Lower leg skin (tissue), 4 donors: ENCODE measurements around the gene UBAC2. TPM values are rescaled to one million over a fixed set of nuclear protein-coding genes. Genes with fewer than 3 reads are reported as not detected.

Experiments used
- DNase-seq, 2 donors: peaks; one replicate each; pipeline ENCODE4 v3.0.0-alpha.2; 2019; ENCODE audit warnings: low spot score in 2 of 2
- H3K4me3 ChIP-seq: fragments of 200-600 bp; sonication (generic); 2 replicates; pipeline ENCODE4 v1.5.1; 2017; ENCODE audit warnings: mild to moderate bottlenecking, low read depth; ENCODE audit not compliant: poor library complexity, severe bottlenecking
- CTCF ChIP-seq, 3 donors: fragments of 450-650 bp; IDR thresholded peaks; one replicate each; pipeline ENCODE4 v1.5.1; 2016; ENCODE audit warnings: antibody characterized with exemption in 3 of 3, mild to moderate bottlenecking in 3 of 3, moderate library complexity in 2 of 3
- POLR2A ChIP-seq, 2 donors: fragments of 450-650 bp; IDR thresholded peaks; one replicate each; pipeline ENCODE4 v1.6.1; 2016 to 2017; ENCODE audit warnings: antibody characterized with exemption in 2 of 2, mild to moderate bottlenecking in 1 of 2, moderate library complexity in 1 of 2
- WGBS, 2 donors: methylation state at CpG; one replicate each; pipeline ENCODE4 v1.1.5; 2018; 5-methylcytosine and 5-hydroxymethylcytosine counted together
- intact Hi-C: fragments of 100-400 bp; cut with DNase I; formaldehyde crosslinking; loops from one replicate; pipeline ENCODE4 v1.15.0; 2023; ENCODE audit warnings: low total_unique reads
- total RNA-seq, 4 donors: library from RNA; depleted of rRNA; stranded (reverse); fragments of >200 nt; gene quantifications; one replicate each; pipeline ENCODE4 v1.1.0, GENCODE V29; 2016

The UBAC2 gene
- total RNA-seq, 4 donors from 2014 or later = 94.8 to 125 (median 106) TPM

GRCh38 chr13:99419591-99420243 lies 219.1 kb downstream of the UBAC2 start:
- 88 to 90% methylated on average over 8 of the region's 8 CpGs for WGBS, 2 donors
- intact Hi-C loops = no loop called here
- H3K4me3 ChIP-seq = no peak overlapping the region
- TF ChIP-seq POLR2A (IDR thresholded peaks at IDR 0.05) (no peak), CTCF (IDR thresholded peaks at IDR 0.05) (no peak)
- DNase-seq = peak in 1 of 2 donors; percentile 80

GRCh38 chr13:99421271-99421670 lies 220.6 kb downstream of the UBAC2 start:
- 86 to 93% methylated on average over 10 of the region's 10 CpGs for WGBS, 2 donors
- no peak for TF ChIP-seq POLR2A (IDR thresholded peaks at IDR 0.05)
- TF ChIP-seq CTCF (IDR thresholded peaks at IDR 0.05) = no peak
- peak in 1 of 2 donors; percentile 61 for DNase-seq
- H3K4me3 ChIP-seq = no peak overlapping the region
- intact Hi-C loops = no loop called here

DNA sequence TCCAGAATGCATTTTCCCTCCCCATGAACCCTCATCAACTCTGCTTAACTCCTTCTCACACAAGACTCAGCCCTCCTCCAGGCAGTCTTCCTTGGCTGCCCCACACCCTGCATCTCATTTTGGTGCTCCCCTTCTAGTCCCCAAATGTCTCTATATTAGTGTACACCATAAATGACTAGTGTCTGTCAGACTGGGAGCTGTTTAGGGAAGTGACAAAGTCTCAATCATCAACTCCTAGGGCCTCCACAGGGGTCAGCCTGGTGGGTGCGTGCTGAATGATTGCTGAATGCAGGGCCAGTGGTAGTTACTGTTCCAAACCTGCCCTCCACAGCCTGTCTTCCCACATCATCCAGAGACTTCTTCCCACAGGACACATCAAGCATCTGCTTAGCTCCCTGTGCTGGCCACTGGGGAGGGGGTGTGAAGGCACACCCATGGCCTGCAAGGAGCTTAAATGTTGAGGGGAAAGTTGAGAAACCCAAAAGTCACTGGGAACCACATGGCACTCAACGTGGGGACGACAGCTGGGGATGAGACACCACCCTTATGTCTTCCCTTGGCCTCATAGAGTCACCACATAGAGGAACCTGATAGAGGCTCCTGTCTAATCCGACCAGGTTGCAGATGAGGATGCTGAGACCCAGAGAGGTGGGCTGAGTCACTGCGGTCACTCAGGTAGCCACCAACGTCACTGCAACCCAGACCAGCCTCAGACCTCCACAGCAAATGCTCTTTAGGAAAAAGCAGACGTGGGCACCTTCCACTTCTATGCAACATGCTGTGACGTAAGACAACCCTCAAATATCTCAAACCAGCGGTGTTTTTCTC lies 221.3 kb downstream of the UBAC2 start:
- TF ChIP-seq CTCF (IDR thresholded peaks at IDR 0.05) (no peak), POLR2A (IDR thresholded peaks at IDR 0.05) (no peak)
- DNase-seq = peak in 1 of 2 donors; percentile 73
- WGBS, 2 donors = 74 to 76% methylated on average over 9 of the region's 9 CpGs
- no peak overlapping the region for H3K4me3 ChIP-seq
- intact Hi-C loops = no loop called here

DNA sequence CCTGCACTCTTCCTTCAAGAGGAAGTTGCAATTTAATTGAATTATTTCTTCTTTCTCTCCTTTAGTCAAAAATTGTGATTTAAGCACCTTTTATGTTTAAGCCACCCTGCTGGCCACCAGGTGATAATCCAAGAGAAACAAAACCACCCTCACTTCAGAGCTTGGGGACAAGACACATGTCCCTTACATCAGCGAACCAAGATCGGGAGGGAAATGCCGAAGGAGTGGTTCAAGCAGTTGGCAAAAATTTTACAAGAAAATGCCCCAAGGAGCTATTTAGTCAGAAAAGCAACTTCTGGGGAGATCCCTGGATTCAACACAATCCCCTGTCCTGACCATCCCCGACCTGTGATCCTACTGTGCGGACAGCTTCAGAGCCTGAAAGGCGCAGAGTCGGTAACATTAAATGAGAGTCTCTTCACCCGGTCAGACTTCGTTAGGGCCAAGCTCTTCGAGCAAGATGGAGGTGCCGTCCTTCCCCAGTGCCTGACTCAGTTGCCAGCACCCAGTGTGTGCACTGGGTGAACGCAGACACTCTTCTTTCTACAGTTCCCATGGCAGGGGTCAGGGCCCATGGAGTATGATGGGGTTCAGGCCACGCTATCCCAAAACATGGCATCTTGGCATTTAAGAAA lies 222.0 kb downstream of the UBAC2 start:
- TF ChIP-seq POLR2A (IDR thresholded peaks at IDR 0.05) = no peak
- TF ChIP-seq CTCF (IDR thresholded peaks at IDR 0.05) = no peak
- intact Hi-C loops = no loop called here
- peak in 1 of 2 donors; percentile 54 for DNase-seq
- 90 to 92% methylated on average over 12 to 13 of the region's 13 CpGs for WGBS, 2 donors
- H3K4me3 ChIP-seq = no peak overlapping the region

DNA sequence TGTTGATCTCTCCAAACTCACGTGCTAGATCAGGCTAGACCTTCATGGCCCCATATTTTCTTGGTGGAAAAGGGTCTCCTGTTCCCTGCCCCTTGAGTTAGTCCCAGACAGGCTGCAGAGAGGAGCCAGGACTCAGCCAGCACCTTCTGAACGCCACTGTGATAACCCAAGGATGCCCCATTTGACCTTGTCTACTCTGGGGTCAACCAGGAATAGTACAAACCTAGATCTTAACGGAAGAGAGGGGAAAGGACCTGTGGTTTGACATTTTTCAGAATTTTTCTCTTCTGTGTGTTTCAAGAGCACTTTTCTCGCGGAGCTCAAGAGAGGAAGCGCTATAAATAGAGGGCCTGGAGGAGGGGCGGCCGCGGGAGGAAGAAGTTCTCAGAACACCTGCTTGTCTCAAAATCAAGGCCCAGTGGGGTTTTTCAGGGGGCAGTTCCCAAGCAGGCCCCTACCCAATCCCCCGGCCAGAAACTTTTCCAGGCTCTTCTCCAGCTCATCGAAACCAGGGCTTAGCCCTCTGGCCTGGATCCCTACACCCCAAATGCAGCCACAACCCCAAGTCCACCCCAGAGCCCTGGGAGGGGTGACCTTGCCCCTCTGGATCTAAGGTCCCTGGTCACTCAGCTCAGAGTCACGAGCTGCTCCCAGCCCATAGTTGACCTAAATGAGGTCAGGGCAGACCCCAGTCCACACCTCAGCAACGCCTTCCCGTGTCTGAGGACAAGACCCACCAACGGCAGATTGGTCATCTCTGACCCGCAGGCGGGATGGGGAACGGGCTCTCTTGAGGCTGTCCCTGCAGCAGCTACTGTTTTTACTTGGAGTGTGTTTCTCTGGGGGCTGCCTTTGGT lies 225.1 kb downstream of the UBAC2 start:
- intact Hi-C loops = no loop called here
- no peak for TF ChIP-seq POLR2A (IDR thresholded peaks at IDR 0.05)
- TF ChIP-seq CTCF (IDR thresholded peaks at IDR 0.05) = no peak
- DNase-seq = peak in 1 of 2 donors; percentile 84
- WGBS, 2 donors = 75 to 78% methylated on average over 18 of the region's 18 CpGs
- no peak overlapping the region for H3K4me3 ChIP-seq
